Retina (tissue), 1 donor: ENCODE measurements around the gene ARHGEF7.

ENCODE experiments used
- DNase-seq: peaks from one replicate; pipeline ENCODE4 v3.0.0-alpha.2; 2016

ARHGEF7 gene

DNA sequence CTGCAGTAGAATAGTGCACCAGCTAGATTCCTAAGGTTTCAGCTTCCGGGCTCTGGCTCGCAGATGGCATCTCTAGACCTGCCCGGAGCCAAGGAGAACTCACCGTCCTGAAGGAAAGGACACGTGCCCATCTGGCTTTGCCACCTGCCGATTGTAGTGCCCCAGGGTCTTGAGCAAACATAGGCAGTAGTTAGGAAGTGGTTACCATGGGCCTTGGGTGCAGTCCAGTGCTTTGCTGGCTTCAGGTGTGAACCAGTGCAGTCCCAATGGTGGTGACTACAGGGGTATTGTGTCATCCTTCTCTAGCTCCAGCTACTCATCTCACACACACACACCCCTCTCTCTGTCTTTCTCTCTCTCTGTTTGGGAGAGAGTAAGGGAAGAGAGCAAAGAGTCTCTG, 143.9 kb downstream of the ARHGEF7 start:
- no peak for DNase-seq

- no peak for DNase-seq
Measured at GRCh38 chr13:111261326-111261725, 146.2 kb downstream of the ARHGEF7 start.

GRCh38 chr13:111262281-111262680, 147.2 kb downstream of the ARHGEF7 start:
- DNase-seq: no peak

DNA sequence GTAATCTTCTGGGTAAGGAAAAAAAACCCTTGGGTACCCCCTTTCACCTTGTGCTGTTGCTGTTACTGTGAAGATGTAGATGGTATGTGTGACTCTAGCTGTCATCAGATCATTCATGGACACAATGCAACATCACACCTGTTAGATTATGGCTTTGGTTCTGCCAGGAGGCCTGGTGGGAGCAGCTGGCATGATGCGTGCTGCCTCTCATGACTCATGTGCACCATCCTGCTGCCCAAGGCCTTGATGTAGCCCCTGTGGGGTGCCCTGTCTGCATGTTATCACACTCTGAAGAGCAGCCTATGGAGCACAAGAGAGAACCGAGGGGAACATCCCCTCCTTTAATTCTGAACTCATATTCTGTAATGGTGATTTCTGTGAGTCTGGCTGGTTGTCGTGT, 147.6 kb downstream of the ARHGEF7 start:
- no peak for DNase-seq

DNA sequence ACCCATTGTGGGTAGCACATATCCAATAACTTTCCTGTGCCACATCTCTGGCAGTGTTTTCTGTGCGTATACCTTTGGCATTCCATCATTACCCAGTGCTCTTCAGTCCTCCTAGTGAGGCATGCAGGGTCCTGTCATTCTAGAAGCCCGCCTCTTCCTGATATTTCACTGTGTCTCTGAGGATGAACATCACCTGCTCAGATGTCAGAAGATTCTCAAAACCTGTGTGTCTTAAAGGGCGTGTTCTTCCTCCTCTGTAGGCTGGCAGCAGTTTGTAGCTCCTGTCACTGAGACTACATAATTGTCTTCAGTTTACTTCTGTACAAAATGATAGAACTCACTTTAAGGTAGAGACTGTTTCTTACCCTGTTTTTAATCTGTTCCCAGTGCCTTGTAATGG, 148.5 kb downstream of the ARHGEF7 start:
- DNase-seq: no peak

DNA sequence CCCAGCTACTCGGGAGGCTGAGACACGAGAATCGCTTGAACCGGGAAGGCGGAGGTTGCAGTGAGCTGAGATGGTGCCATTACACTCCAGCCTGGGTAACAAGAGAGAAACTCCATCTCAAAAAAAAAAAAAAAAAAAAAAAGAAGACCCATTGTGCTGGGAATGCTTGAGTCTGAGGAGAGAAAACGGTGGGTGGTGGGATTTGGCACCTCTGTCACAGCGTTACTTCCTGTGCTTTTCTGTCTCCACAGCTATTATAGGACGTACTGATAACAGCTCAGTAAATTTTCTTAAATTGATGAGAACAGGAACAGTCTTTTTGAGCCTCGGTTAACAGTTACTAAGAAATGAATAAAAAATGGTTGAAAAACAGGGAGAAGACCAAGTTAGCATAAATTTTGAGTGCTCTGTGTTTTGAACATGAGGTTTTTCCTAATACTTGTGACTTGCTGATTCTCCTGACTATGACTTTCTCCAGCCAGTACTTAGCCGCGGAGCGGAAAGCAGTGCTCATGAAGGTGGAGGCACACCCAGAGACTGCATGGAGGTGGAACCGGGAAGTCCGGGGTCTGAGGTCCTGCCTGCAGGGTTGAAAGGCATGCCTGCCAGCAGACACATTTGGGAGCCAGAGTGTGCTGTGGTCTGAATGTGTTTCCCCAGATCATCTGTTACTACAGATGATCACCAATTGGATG, 150.0 kb downstream of the ARHGEF7 start:
- no peak for DNase-seq

DNA sequence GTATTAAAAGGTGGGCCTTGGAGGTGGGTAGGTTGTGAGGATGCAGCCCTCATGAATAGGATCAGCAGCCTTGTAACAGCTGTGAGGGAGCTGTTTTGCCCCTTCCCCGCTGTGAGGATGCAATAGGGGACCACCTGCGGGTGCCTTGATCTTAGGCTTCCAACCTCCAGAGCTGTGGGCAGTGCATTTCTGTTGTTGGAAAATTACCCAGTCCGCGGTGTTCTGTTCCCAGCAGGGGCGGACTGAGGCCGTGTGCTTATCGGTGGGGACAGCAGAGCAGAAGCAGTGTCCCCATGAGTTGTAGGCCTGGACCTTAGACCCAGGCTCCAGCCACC, 150.6 kb downstream of the ARHGEF7 start:
- no peak for DNase-seq

GRCh38 chr13:111267205-111267604, 152.1 kb downstream of the ARHGEF7 start:
- no peak for DNase-seq

DNA sequence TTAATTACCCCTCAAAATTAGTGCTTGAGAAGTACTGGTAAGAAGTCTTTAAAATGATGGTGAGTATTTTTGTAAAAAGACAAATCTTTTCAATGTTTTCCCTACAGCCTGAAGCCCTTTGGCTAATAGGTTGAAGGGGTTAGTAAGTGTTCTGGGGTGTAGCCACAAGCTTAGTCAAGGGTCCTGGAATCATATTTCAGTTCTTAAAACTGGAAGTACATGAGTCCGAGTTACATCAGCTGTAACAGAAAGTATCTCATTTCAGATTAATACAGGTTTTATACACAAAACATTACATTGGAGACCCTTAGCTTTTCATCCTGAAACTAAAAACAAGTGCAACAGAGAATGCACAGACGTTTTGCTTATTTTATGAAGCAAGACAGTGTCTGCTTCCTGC, 152.7 kb downstream of the ARHGEF7 start:
- DNase-seq: no peak

DNA sequence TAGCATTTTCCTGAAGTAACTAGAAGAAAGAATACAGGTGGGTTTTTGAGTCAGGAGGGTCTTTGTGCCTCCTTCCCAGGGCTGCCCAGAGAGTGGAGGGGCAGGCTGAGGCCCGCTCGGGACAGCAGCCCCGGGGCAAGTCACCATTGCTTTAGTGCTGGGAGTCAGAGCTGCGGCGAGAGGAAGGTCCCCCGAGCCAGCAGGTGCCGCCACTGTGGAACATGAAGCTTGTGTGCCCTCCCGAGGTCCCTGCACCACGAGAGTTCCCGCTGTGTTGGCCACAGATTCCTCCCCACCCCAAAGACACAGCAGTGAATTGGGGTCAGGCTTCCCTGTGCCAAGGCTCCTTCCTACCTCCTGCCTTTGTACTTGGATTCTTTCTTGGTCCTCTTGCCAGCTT, 154.4 kb downstream of the ARHGEF7 start:
- no peak for DNase-seq

GRCh38 chr13:111270126-111270525, 155.0 kb downstream of the ARHGEF7 start:
- no peak for DNase-seq

- no peak for DNase-seq
Measured at GRCh38 chr13:111270765-111271698, 155.9 kb downstream of the ARHGEF7 start.

DNA sequence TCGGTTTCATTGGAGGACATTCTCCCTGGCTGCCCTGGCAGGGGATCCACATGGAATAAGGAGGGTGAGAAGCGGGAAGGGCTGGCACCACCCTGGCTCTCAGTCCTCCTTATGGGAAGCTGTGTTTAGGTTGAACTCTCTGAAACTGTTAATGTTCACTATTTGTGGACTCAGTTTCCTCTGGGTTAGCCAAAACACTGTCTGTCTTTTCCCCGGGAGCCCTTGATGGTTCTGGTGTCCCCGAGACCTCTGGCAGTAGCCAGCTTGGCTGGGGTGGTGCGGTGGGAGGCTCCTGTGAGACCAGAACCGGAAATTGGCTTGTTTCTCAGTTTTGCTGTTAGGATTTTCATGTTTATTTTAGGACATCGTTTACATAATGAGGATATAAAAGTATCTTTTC, 157.0 kb downstream of the ARHGEF7 start:
- no peak for DNase-seq

GRCh38 chr13:111275382-111275781, 160.3 kb downstream of the ARHGEF7 start:
- no peak for DNase-seq

DNA sequence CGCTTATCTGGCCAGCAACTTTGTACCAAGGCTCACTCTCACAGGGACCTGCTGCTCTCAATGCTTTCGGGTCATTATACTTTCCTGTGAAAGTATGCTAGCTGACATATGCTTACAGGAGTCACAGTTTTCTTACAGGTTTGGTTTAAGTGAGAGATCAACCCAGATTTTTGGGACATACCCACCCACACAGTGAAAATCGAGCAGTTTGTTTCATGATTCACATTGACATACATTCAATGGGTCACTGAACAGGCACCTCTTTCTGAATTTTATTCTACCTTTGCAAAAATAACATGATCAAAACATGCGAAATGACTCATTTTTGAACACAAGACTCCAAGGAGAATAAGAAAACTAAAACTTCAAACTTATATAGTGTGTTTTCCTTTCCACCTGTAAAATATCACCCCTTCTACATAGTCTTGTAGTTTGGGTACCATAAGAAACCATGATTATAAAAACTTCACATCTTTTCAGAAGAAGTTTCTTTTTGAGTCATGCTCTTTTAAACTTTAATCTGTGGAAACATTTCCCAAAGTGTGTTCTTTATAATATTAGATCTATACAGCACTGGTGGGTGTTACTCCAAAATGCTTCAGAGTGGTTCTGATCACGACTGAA, 161.0 kb downstream of the ARHGEF7 start:
- no peak for DNase-seq

GRCh38 chr13:111278258-111278657, 163.1 kb downstream of the ARHGEF7 start:
- DNase-seq: no peak

DNA sequence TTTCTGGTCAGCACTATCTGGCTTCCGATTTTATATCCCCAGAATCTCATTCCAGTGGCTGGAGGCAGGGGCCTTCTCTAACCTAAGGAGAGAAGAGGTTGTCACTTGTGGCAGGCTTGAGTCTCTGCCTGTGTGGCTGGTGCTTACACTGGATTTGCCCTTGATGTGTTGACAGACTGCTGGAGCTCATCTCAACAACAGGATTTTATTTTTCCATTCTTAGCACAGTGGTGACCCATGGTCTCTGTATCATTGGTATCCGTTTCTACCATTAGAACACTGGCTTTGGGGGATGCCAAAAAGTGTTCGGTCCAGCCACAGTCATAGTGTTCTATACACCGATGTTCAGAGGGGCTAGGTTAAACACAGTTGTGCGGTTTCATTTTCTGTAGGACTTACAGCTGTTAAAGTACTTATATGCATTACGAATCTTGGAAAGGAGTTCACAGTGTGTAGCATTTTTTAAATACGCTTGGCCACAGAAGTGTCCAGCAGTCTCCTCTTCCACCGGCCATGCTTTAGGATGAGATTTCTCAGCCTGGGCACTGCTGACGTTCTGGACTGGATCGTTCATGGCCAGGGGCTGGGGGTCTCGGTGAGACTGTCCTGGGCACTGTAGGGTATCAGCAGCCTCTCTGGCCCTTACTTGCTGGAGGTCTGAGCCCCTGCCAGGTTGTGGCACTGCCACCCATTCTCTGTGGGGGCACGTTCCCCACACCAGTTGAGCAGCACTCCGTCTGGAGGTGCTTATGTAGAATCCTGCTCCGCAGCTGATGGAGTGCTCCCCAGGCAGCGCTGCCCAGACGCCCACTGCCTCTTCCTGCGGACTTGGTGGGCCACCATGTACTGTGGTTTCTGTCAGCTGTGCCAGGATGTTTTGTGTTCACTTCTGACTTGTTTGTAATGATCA, 163.9 kb downstream of the ARHGEF7 start:
- DNase-seq: no peak

- DNase-seq: no peak
Measured at GRCh38 chr13:111280226-111280625, 165.1 kb downstream of the ARHGEF7 start.

DNA sequence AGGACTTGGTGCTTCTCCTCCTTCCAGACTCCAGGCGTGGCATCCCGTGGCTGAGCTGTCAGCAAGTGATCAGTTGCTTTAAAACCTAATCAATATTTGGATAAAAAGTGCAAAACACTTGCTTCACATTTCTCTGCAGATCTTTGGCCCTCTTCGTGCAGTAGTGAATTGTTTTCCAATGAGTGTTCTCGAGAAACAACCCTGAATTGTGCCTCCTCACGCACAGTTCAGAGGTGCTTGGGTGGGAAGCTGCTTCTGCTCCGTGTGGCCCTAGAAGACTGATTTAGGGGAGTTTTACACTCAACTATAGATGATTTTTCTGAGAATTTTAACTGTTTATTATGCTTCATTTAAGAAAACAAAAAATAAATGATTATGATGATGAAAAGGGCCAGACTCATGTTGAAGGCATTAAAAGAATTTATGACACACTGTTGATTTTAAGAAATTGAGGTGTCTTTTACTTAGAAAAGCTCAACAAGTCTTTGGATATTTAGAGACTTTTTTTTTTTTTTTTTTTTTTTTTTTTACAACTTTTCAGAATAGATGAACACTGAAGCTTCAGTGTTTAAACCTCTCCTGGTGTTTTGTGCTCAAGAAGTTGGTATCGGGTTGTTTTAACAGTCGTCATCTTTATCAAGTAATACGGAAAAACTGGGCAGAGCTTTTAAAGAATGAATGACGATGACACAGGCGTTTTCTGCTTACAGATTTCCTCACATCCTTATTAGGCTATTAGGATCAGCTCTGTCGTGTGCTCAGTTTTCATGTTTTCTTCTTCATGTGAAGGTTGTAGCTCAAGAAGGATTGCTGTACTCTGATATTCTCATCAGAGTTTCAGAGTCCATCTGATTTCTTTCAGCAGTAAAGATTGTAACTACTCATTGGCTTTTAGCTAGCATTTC, 165.8 kb downstream of the ARHGEF7 start:
- DNase-seq: no peak

- DNase-seq: no peak
Measured at GRCh38 chr13:111281751-111282311, 166.7 kb downstream of the ARHGEF7 start.

DNA sequence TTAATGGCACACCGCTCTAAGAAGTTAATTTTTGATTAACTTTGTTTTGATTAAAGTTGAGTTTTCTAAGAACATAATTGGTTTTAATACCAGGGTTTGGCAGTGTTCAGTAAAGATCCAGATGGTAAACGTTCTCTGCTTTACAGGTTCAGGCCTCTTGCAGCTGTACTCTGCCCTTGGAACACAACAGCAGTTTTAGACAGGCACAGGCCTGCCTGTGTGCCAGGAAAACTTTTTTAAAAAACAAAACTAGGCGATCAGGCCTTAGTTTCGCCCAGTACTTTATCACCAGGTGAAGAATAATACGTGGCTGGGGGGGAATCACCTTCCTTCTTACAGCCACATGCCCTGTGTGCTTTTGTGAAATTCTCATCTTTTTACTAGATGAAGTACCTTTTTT, 167.3 kb downstream of the ARHGEF7 start:
- DNase-seq: no peak
